ENCODE results near the gene DLG2.
"Not testable (repeated sequence)": the region's sequence is repeated elsewhere in the genome, so short reads cannot be mapped to it uniquely, and the experiment has no call there.

DLG2 gene

GRCh38 chr11:85096939-85097338 lies 530.2 kb downstream of the DLG2 start:
- no peak for FAIRE-seq

DNA sequence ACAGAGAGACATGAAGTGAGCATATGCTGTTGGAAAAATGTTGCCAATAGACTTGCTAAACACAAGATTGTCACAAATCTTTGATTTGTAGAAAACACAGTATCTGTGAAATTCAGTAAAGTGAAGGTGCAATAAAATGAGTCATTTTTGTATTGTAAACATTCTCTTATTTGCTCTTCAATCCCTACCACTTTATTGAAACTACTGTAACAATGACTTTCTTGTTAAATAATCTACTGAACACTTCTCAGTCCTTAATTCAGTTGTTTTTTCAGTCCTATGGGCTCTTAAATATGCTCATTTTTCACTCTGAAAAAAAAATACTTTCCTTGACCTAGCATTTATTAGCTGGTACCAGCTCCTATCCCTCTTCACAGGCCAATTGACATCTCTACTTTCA lies 531.9 kb downstream of the DLG2 start:
- no peak for FAIRE-seq

DNA sequence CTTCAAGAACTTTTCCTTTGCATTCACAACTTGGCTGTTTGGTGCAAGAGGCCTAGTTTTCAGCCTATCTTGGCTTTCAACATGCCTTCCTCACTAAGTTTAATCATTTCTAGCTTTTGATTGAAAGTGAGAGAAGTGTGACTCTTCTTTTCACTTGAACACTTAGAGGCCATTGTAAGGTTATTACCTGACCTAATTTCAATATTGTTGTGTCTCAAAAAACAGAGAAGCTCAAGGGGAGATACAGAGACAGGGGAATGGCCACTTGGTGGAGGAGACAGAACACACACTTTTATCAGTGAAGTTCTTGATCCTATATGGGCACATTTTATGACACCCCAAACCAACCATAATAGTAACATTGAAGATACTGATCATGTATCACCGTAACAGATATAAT lies 532.3 kb downstream of the DLG2 start:
- no peak for FAIRE-seq

DNA sequence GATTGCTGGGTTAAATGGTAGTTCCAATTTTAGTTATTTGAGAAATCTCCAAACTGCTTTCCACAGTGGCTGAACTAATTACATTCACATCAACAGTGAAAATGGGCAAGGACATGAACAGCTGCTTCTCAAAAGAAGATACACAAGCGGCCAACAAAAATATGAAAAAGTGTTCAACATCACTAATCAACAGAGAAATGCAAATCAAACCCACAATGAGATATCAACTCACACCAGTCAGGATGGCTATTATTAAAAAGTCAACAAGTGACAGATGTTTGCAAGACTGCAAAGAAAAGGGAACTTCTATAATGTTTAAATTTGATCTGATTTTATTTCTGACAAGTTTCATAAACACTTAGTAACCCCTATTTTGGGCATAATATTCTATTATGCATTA lies 537.5 kb downstream of the DLG2 start:
- no peak for FAIRE-seq

DNA sequence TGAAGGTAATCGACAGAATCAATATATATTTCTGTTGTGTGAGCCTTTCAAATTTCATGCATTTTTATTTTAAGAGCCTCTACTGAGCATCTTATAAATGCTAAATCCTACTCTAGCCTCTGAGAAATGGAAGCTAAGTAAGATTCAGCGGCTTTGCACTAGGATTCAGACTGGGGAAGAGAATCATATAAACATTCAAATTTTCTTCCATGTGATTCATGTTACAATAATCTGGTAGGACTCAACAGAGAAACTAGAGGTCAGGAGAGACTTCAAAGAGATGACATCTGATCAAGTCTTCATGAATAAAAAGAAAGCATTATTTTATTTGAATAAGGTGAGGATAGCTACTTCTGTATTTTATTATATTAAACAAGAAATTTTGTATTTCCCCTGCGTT lies 538.9 kb downstream of the DLG2 start:
- FAIRE-seq: no peak

- no peak for FAIRE-seq
Observed at GRCh38 chr11:85086504-85087284, 540.5 kb downstream of the DLG2 start.

GRCh38 chr11:85076535-85077330 lies 550.4 kb downstream of the DLG2 start:
- no peak for FAIRE-seq

- FAIRE-seq: no peak
Observed at GRCh38 chr11:85062659-85063058, 564.5 kb downstream of the DLG2 start.

DNA sequence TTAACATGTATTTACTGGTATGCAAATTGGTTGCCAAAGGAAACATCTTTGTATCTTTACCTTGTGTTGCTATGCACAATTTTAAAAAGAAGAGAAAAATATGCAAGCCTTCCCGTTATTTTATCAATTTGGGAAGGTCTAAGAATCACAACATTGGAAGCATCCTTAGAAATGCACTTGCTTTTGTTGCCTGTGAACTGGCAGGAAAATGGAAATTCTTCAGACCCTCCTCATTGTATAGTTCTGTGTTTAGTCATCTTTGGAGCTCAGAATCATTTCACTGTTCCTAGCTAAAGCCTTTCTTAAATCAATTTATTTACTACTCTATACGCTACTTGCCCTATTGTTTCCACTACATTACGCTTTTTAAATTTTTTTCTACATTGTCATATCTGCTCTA lies 574.5 kb downstream of the DLG2 start:
- FAIRE-seq: no peak

- FAIRE-seq: no peak
Observed at GRCh38 chr11:85048801-85049200, 578.3 kb downstream of the DLG2 start.

GRCh38 chr11:85045716-85046115 lies 581.4 kb downstream of the DLG2 start:
- no peak for FAIRE-seq

- no peak for FAIRE-seq
Observed at GRCh38 chr11:85044911-85045310, 582.2 kb downstream of the DLG2 start.

GRCh38 chr11:85042361-85042760 lies 584.8 kb downstream of the DLG2 start:
- FAIRE-seq: no peak

DNA sequence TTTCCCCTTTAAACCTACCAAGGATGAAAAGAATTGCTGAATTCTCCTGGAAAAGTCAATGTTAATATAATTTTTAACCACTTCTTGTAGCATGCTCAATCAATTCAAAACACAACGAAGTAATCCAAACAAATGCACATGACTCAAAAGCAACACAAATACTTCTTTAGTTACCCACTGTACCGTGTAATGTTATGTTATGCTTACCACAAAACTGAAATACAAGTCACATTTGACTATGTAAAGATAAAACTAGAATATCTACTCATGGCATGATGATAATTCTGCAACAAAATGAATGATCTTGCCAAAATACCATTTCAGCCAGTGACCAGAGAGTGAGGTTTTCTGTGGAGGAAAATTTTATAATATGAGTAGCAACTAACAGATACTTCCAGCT lies 587.0 kb downstream of the DLG2 start:
- no peak for FAIRE-seq

GRCh38 chr11:85029964-85030363 lies 597.2 kb downstream of the DLG2 start:
- no peak for FAIRE-seq

- FAIRE-seq: no peak
Observed at GRCh38 chr11:85028329-85029101, 598.6 kb downstream of the DLG2 start.

- no peak for FAIRE-seq
Observed at GRCh38 chr11:85027346-85027745, 599.8 kb downstream of the DLG2 start.

DNA sequence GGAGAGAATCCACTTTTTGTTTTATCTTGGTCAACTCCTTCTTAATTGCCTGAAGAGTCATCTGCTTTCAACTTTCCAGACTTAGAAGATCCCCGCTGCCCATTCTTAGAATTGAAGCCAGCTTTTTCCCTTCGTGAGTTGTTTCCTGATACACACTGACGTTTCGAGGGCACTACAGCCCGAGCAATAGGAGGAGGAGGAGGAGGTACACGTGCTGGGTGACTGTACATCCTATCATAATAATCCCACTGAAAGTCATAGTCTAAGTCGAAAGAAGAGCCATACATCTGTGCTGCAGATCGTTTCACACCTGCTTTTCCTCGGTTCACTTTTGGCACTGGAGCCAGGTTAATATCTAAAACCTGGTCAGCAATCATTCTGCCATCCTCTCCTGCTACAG lies 606.1 kb downstream of the DLG2 start:
- no peak for FAIRE-seq

GRCh38 chr11:84993386-84993785 lies 633.8 kb downstream of the DLG2 start:
- no peak for FAIRE-seq

- no peak for FAIRE-seq
Observed at GRCh38 chr11:84990141-84990540, 637.0 kb downstream of the DLG2 start.

GRCh38 chr11:84987686-84988187 lies 639.4 kb downstream of the DLG2 start:
- not testable (repeated sequence) for FAIRE-seq

- FAIRE-seq: no peak
Observed at GRCh38 chr11:84981301-84981700, 645.8 kb downstream of the DLG2 start.

DNA sequence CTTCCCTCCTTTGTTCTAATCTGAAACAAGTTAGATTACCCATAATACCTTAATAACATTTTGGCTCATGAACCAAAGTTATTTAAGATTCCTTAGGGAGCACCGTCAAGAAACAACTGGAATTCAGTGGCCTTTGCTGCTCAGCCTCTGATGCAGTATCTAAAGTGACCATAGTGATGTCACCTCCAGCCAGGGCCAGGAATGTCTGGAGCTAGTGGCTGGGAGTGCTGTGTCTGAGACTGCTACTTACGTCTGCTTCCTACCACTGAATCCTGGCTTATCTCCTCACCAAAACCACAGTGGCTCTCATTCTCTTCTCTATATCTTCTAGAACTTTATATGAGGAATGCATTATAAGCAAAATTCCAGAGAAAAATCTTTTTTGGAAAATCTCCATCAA lies 658.0 kb downstream of the DLG2 start:
- no peak for FAIRE-seq
